ENCODE data around the gene PCGF1. TPM values are rescaled to one million over a fixed set of nuclear protein-coding genes. Genes with fewer than 3 reads are reported as not detected.

Gene PCGF1
- polyA plus RNA-seq, 4 donors, result 23.7 to 34.9 (median 27.0) TPM

- DNase-seq (ENCODE audit: low read depth in 4 of 4, low spot score in 3 of 4), result no peak
These were observed 31.4 kb upstream of the PCGF1 start for GRCh38 chr2:74538881-74539339.

GRCh38 chr2:74537140-74537539, 29.6 kb upstream of the PCGF1 start:
- no peak for DNase-seq (ENCODE audit: low read depth in 4 of 4, low spot score in 3 of 4)

- DNase-seq (ENCODE audit: low read depth in 4 of 4, low spot score in 3 of 4), result no peak
These were observed 28.9 kb upstream of the PCGF1 start for GRCh38 chr2:74536166-74536950.

DNA sequence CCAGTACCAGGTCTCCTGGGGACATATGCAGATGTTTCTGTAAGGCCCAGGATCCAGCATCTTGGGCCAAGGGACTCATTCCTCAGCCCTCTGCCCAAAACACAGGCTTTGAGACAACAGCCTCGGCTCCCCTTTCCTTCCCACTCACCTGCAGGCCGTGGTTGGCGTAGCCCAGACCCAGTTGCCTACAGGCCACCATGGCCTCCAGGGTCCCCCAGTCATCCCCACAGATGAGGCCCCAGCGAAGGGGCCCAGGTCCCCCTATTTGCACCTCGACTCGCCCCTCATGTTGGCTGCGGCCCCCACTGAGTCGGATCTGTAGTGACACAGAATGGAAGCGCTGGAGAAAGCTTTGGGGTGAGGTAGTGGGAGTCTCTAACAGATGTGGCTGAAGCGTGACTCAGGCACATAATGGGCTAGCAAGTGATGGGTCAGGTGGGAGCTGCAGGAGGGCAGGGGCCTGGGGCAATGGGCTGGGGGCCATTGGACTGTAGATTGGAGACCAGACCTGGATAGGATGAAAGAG, 28.0 kb upstream of the PCGF1 start:
- no peak for DNase-seq (ENCODE audit: low read depth in 4 of 4, low spot score in 3 of 4)

DNA sequence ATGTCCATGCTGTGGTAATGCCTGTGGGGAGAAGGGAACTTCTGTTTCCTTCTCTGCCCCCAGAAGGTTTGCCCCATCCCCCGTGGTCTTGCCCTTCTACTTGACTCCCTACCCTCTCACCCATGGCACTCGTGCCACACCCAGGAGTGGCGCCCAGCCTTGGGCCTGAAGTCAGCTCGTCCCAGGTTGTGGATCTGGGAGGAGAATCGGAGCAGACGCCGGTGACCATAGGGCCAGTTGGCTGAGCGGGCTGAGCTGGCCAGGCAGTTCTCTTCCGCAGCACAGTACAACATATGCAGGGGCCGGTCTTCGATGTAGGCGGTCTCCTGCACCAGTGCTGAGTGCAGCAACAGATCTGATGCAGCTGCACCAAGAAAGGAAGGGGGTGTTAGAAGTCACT, 26.9 kb upstream of the PCGF1 start:
- no peak for DNase-seq (ENCODE audit: low read depth in 4 of 4, low spot score in 3 of 4)

GRCh38 chr2:74533464-74533863, 26.0 kb upstream of the PCGF1 start:
- DNase-seq (ENCODE audit: low read depth in 4 of 4, low spot score in 3 of 4), result no peak

- no peak for DNase-seq (ENCODE audit: low read depth in 4 of 4, low spot score in 3 of 4)
These were observed 24.7 kb upstream of the PCGF1 start for GRCh38 chr2:74532222-74532621.

- DNase-seq (ENCODE audit: low read depth in 4 of 4, low spot score in 3 of 4), result no peak
These were observed 24.2 kb upstream of the PCGF1 start for GRCh38 chr2:74531666-74532065.

DNA sequence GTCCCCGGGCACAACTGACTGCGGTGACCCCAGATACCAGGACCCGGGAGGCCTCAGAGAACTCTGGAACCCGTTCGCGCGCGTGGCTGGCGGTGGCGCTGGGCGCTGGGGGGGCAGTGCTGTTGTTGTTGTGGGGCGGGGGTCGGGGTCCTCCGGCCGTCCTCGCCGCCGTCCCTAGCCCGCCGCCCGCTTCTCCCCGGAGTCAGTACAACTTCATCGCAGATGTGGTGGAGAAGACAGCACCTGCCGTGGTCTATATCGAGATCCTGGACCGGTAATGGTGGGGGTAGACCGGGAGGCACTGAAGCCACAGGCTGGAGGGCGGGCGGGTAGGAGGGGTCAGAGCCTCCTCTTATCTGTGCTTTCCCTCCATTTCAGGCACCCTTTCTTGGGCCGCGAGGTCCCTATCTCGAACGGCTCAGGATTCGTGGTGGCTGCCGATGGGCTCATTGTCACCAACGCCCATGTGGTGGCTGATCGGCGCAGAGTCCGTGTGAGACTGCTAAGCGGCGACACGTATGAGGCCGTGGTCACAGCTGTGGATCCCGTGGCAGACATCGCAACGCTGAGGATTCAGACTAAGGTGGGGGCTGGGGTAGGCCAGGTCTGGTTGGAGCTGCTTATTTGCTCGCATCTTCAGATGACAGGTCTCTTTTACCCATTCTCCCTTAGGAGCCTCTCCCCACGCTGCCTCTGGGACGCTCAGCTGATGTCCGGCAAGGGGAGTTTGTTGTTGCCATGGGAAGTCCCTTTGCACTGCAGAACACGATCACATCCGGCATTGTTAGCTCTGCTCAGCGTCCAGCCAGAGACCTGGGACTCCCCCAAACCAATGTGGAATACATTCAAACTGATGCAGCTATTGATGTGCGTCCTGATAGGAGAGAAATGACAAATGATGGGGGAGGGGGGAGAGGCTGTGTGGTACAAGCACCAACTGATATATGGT, 23.0 kb upstream of the PCGF1 start:
- DNase-seq (ENCODE audit: low read depth in 4 of 4, low spot score in 3 of 4), result no peak

DNA sequence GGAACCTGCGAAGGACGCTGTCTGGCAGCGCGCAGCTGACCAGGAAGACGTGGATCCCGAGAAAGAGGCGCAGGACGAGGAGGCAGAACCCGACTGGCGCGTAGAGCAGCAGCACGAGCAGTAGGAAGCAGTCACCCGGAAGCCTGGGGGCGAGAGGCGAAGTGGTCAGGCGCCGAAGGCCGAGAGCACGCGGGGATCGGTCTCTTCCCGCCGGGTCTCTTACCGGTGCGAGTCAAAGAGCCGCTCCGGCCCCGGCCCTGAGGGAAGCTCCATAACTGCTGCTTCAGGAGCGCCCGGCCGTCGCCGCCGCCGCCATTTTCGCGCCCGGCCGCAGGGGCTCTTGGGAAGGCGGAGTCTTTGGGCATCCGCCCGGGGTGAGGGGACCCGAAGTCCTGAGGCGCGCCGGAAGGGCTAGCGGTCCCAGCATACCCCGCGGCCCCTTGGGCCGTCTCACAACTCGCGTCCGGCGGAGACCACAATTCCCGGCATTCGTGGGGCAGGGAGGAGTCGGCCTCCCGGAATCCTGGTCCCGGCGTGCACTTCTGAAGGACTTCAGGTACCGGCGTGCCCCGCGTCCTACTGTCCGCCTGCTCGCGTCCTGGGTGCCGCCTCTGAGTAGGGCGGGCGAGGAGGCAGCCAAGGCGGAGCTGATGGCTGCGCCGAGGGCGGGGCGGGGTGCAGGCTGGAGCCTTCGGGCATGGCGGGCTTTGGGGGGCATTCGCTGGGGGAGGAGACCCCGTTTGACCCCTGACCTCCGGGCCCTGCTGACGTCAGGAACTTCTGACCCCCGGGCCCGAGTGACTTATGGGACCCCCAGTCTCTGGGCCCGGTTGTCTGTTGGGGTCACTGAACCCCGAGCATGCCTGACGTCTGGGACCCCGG, 22.1 kb upstream of the PCGF1 start, which contains the start of the genes AUP1 and HTRA2:
AUP1 (minus strand) TSS at position 350 of the 882 bp plus-strand sequence; CDS start at position 273, 77 bp downstream.
HTRA2 (plus strand) TSS at position 577 of the 882 bp plus-strand sequence; CDS start at position 651, 74 bp downstream.
- peak; percentile 95 to 98 (median 98) for DNase-seq (ENCODE audit: low read depth in 4 of 4, low spot score in 3 of 4)

DNA sequence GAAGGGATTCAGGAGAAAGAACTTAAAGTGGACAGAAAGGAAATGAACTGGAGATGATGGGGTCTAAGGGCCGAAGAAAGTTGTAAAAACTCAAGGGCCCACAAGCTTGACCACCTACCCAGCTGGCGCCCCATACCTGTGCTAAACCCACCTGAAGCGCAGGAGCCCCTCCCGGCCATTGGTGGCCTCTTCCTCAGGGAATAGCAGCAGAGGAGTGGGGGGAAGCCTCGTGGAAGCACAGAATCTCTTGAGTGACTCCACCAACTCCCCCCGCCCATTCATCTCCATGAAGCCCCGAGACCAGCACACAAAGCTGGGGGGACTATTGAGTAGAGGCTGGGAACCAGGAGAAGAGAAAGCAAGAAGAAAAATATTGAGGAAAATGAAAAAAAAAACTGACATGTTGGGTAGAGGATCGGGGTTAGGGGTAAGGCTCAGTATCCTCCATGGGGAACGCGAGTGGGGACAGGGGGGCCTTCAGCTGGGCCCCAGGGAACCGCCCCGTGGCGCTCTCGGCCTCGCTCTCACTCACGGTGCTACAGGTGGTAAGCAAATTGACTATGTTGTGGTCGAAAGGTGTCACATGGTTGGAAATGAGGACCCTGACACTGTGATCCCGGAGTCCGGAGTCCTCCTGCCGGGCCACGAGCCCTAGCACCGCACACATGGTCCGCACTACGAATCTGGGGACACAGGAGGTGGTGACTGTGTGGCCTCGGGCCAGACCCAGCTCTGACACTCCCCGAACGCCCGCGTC, 21.3 kb upstream of the PCGF1 start:
- DNase-seq (ENCODE audit: low read depth in 4 of 4, low spot score in 3 of 4), result no peak

DNA sequence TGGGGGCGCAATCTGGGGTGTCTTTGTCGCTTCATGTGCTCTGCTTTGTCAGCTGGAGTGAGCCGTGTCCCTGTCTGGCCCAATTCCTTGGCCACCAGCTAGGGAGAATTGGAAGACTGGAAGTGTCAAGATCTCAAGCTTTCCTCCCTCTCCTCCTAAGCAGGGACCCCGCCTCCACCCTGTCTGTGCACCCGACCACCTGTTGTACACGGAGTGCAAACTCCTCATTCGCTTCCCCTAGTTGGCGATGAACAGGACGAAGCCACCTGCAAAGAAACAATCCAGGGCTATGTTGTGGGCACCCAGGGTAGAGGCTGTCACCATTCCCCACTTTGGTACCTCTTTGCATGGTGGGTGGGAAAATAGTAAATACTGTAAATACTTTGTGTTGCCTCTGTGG, 20.2 kb upstream of the PCGF1 start:
- no peak for DNase-seq (ENCODE audit: low read depth in 4 of 4, low spot score in 3 of 4)

- DNase-seq (ENCODE audit: low read depth in 4 of 4, low spot score in 3 of 4), result no peak
These were observed 19.2 kb upstream of the PCGF1 start for GRCh38 chr2:74526649-74527230.

- DNase-seq (ENCODE audit: low read depth in 4 of 4, low spot score in 3 of 4), result no peak
These were observed 18.5 kb upstream of the PCGF1 start, which contains the start of gene DQX1 for GRCh38 chr2:74525717-74526648. Gene DQX1, minus strand, starts transcription at chr2:74526231. Its CDS starts 502 bp downstream, at chr2:74525729.

DNA sequence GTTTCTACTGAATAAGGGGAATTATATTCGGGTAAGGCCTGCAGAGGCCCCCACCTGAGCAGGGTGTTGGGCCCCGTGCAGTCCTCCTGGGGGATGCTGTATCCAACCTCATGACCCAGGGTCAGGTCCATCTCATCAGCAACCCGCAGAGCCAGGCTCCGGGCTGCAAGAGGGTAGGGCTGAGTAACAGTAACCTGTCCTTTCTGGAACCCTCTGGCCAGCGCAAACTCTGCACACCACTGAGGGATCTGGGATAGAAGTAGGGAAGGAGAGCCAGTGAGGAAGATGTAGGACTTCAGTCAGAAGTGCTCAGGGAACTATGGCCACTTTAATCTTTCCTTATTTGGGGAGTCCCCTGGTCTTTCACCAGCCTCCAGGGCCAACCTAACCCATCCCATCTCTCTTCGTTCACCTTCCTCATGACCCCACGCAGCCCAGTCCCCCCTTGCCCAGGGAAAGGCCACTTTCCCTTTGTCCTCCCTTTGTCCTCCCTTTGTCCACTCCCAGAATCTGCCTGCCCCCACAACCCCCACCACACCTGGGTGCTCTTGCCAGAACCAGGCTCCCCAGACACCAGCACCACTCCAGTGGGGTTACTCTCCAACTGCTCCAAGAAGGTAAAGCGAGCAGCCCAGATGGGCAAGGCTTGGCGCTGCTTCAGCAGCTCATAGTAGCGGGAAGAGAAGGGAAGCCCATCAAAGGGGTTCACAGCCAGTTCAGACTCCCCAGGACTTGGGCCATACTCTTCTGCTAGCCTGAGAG, 17.6 kb upstream of the PCGF1 start:
- no peak for DNase-seq (ENCODE audit: low read depth in 4 of 4, low spot score in 3 of 4)

DNA sequence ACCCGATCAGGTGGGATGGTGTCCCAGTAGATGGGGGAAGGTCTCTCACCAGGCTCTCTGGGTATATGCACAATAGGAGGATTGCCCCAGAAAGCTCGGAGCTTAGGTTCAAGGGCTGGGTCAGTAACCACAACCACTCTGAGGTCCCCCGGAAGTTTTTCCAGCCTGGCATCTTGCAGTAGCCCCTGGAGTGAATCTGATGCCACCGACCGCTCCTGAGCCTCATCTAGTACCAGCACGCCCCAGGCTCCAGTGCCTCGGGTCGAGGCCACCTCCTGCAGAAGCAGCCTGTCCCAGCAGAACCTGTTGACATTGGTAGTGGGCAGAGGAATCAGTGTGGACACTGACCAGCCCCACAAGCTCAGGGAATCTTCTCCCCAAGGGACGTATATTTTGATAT, 16.5 kb upstream of the PCGF1 start:
- DNase-seq (ENCODE audit: low read depth in 4 of 4, low spot score in 3 of 4), result no peak

GRCh38 chr2:74522516-74522915, 15.0 kb upstream of the PCGF1 start:
- DNase-seq (ENCODE audit: low read depth in 4 of 4, low spot score in 3 of 4), result no peak
